Testis (tissue), 2 donors: ENCODE data around the gene COPZ1.

Experiments
- POLR2A ChIP-seq: fragments of 450-650 bp; IDR thresholded peaks from one replicate; pipeline ENCODE4 v1.6.1; 2017; ENCODE audit warnings: antibody characterized with exemption, mild to moderate bottlenecking, moderate library complexity
- TF ChIP-seq, protein P1 (sequence below), 3 experiments: fragments of 450-650 bp in 2 of 3; fragments of 200-600 bp in 1 of 3; sonication (generic) in 1 of 3; IDR thresholded peaks; one replicate each; pipeline ENCODE4 v1.5.1; 2016 to 2019; ENCODE audit warnings: antibody characterized with exemption in 3 of 3, mild to moderate bottlenecking in 2 of 3, moderate library complexity in 1 of 3

GRCh38 chr12:54369597-54370131, 44.7 kb downstream of the COPZ1 start:
- TF ChIP-seq, protein P1, sequence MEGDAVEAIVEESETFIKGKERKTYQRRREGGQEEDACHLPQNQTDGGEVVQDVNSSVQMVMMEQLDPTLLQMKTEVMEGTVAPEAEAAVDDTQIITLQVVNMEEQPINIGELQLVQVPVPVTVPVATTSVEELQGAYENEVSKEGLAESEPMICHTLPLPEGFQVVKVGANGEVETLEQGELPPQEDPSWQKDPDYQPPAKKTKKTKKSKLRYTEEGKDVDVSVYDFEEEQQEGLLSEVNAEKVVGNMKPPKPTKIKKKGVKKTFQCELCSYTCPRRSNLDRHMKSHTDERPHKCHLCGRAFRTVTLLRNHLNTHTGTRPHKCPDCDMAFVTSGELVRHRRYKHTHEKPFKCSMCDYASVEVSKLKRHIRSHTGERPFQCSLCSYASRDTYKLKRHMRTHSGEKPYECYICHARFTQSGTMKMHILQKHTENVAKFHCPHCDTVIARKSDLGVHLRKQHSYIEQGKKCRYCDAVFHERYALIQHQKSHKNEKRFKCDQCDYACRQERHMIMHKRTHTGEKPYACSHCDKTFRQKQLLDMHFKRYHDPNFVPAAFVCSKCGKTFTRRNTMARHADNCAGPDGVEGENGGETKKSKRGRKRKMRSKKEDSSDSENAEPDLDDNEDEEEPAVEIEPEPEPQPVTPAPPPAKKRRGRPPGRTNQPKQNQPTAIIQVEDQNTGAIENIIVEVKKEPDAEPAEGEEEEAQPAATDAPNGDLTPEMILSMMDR (IDR thresholded peaks at IDR 0.05), result no peak
- TF ChIP-seq POLR2A, result no peak
